Loucy (cell line): ENCODE measurements around the gene FSTL5.

Source experiments
- H2AFZ ChIP-seq: fragments of 200-600 bp; sonication (generic); 2 replicates; pipeline ENCODE4 v1.6.0; 2016; ENCODE audit warnings: antibody characterized with exemption, mild to moderate bottlenecking, low read length, moderate library complexity
- H3F3A ChIP-seq: fragments of 200-600 bp; 2 replicates; pipeline ENCODE4 v1.6.0; 2016; ENCODE audit warnings: antibody characterized with exemption, low read depth, mild to moderate bottlenecking
- H3K27me3 ChIP-seq: fragments of 200-600 bp; sonication (generic); 2 replicates; pipeline ENCODE4 v1.6.1; 2014; ENCODE audit warnings: low read length, mild to moderate bottlenecking; ENCODE audit not compliant: insufficient read depth, poor library complexity, severe bottlenecking
- H3K36me3 ChIP-seq: fragments of 200-600 bp; sonication (generic); 2 replicates; pipeline ENCODE4 v1.6.1; 2016; ENCODE audit warnings: low read length; ENCODE audit not compliant: insufficient read depth
- H3K4me1 ChIP-seq: fragments of 200-600 bp; sonication (generic); 2 replicates; pipeline ENCODE4 v1.5.1; 2014; ENCODE audit warnings: low read length, mild to moderate bottlenecking; ENCODE audit not compliant: insufficient read depth, poor library complexity, severe bottlenecking
- H3K4me2 ChIP-seq: fragments of 200-600 bp; sonication (generic); 2 replicates; pipeline ENCODE4 v1.6.0; 2014; ENCODE audit warnings: antibody characterized with exemption, low read length, low read depth, mild to moderate bottlenecking; ENCODE audit not compliant: poor library complexity, severe bottlenecking
- H3K4me3 ChIP-seq: fragments of 200-600 bp; sonication (generic); 2 replicates; pipeline ENCODE4 v1.5.1; 2014; ENCODE audit warnings: low read length, mild to moderate bottlenecking, mixed read lengths; ENCODE audit not compliant: poor library complexity, severe bottlenecking
- H3K79me2 ChIP-seq: fragments of 200-600 bp; sonication (generic); 2 replicates; pipeline ENCODE4 v1.6.1; 2014; ENCODE audit warnings: low read length; ENCODE audit not compliant: insufficient read depth
- H3K9ac ChIP-seq: fragments of 200-600 bp; sonication (generic); 2 replicates; pipeline ENCODE4 v1.6.0; 2014; ENCODE audit warnings: mild to moderate bottlenecking, low read depth, low read length, moderate library complexity; ENCODE audit not compliant: poor library complexity, severe bottlenecking
- H3K9me2 ChIP-seq: fragments of 200-600 bp; sonication (generic); replicated peaks from 2 replicates; pipeline ENCODE4 v1.6.1; 2016; ENCODE audit warnings: low read depth, low read length, mixed read lengths
- H3K9me3 ChIP-seq: fragments of 200-600 bp; sonication (generic); 2 replicates; pipeline ENCODE4 v1.6.1; 2014; ENCODE audit warnings: mild to moderate bottlenecking, antibody characterized with exemption, low read length, low read depth; ENCODE audit not compliant: insufficient read depth
- H4K20me1 ChIP-seq: fragments of 200-600 bp; sonication (generic); 2 replicates; pipeline ENCODE4 v1.6.0; 2014; ENCODE audit warnings: antibody characterized with exemption, low read length, mild to moderate bottlenecking; ENCODE audit not compliant: insufficient read depth, poor library complexity, severe bottlenecking
- CTCF ChIP-seq: fragments of 200-600 bp; sonication (generic); conservative IDR thresholded peaks from 2 replicates; pipeline ENCODE4 v1.5.1; 2014; ENCODE audit warnings: mild to moderate bottlenecking, antibody characterized with exemption, low read length
- EZH2phosphoT487 ChIP-seq: fragments of 200-600 bp; IDR thresholded peaks from 2 replicates; pipeline ENCODE4 v1.6.1; 2018; ENCODE audit warnings: antibody characterized with exemption, mild to moderate bottlenecking, moderate library complexity, borderline replicate concordance

Gene FSTL5

DNA sequence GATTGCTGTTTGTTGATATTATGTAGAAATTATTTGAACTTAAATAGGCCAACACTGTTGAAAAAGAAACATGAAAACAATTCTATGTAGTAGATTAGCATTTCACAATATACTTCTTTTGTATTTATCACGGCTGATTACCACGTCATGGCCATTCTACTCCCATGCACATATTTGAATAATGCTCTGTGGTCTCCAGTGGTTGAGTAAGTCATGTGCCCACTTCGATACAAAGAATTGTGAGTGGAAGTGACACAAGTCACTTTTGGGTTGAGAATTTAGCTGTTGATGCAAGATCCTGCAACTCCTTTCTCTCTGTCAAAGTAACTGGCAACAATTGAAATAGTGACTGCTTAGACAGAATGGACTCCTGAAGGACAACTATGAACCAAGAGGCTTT, 6.7 kb upstream of the FSTL5 start:
- Histone ChIP-seq H3K4me3 (no peak overlapping the region), H3K4me2 (no peak overlapping the region), H3K9me3 (no peaks in the 10 kb centered on the region), H3K36me3 (no peaks in the 10 kb centered on the region), H3K9me2 (no peaks in the 10 kb centered on the region), H3F3A (no peaks in the 10 kb centered on the region), H4K20me1 (no peaks in the 10 kb centered on the region), H3K4me1 (no peaks in the 10 kb centered on the region), H3K79me2 (no peaks in the 10 kb centered on the region), H3K9ac (no peak overlapping the region), H3K27me3 (no peaks in the 10 kb centered on the region), H2AFZ (no peak overlapping the region)
- TF ChIP-seq EZH2phosphoT487 (no peak), CTCF (no peak)

DNA sequence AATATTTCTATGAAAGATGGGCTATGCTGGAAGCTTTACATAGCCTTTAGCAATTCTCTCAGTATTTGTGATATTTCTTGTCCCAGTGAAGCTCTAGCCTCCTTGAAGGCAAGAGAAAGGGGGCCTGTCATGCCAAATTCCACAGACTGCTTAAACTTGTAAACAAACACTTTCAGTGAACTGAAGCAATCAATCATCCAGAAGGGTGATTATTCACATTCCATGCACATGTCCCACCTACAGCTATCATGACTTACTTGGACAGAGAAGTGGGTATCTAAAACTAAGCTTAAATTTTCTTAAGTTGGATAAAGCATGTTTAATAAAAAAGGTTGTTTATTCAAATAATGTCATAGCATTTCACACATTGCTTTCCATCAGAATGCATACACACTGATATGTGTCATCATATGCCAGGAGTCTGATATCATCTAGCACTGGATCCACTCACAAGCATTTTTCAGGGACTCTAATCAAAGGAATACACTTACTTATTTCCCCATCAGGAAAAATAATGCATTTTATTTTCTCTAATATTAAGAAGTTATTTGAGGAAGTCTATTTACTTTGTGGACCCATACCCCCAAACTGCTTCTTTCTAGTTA, 1.2 kb upstream of the FSTL5 start:
- Histone ChIP-seq H3K9me2 (no peaks in the 10 kb centered on the region), H3K9ac (no peak overlapping the region), H3F3A (no peaks in the 10 kb centered on the region), H3K79me2 (no peaks in the 10 kb centered on the region), H3K9me3 (no peaks in the 10 kb centered on the region), H3K27me3 (no peaks in the 10 kb centered on the region), H3K4me2 (no peak overlapping the region), H3K4me1 (no peaks in the 10 kb centered on the region), H3K4me3 (no peak overlapping the region), H3K36me3 (no peaks in the 10 kb centered on the region), H4K20me1 (no peaks in the 10 kb centered on the region), H2AFZ (no peak overlapping the region)
- TF ChIP-seq CTCF (no peak), EZH2phosphoT487 (no peak)

GRCh38 chr4:162162672-162163071, 1.1 kb downstream of the FSTL5 start:
- H3F3A ChIP-seq, result no peaks in the 10 kb centered on the region
- H3K9me2 ChIP-seq, result no peaks in the 10 kb centered on the region
- no peaks in the 10 kb centered on the region for H3K27me3 ChIP-seq
- no peaks in the 10 kb centered on the region for H3K4me1 ChIP-seq
- no peaks in the 10 kb centered on the region for H3K36me3 ChIP-seq
- no peak overlapping the region for H3K4me3 ChIP-seq
- H4K20me1 ChIP-seq, result no peaks in the 10 kb centered on the region
- H3K4me2 ChIP-seq, result no peak overlapping the region
- H3K79me2 ChIP-seq, result no peaks in the 10 kb centered on the region
- H3K9me3 ChIP-seq, result no peaks in the 10 kb centered on the region
- TF ChIP-seq CTCF, result no peak
- no peak for TF ChIP-seq EZH2phosphoT487
- no peak overlapping the region for H2AFZ ChIP-seq
- no peak overlapping the region for H3K9ac ChIP-seq
